GM21528 (cell line): Measurements from ENCODE around the gene RAPH1.
"Not testable (repeated sequence)": the region's sequence is repeated elsewhere in the genome, so short reads cannot be mapped to it uniquely, and the experiment has no call there.

Experiments used
- ATAC-seq: cut with Tn5 transposase; IDR thresholded peaks from one replicate; pipeline ENCODE4 v1.9.1; 2021; ENCODE audit warnings: mild to moderate bottlenecking, moderate library complexity; ENCODE audit not compliant: unreplicated experiment, low FRiP score

RAPH1 gene

GRCh38 chr2:203547356-203547755 is 12.3 kb upstream of the RAPH1 start:
- ATAC-seq = no peak

GRCh38 chr2:203544402-203544801 is 9.3 kb upstream of the RAPH1 start:
- no peak for ATAC-seq

GRCh38 chr2:203543898-203544328 is 8.8 kb upstream of the RAPH1 start:
- ATAC-seq = no peak

- ATAC-seq = not testable (repeated sequence)
Observed at GRCh38 chr2:203540598-203540997, 5.5 kb upstream of the RAPH1 start.

GRCh38 chr2:203538237-203538636 is 3.1 kb upstream of the RAPH1 start:
- not testable (repeated sequence) for ATAC-seq

- not testable (repeated sequence) for ATAC-seq
Observed at GRCh38 chr2:203536586-203536951, 1.5 kb upstream of the RAPH1 start.

GRCh38 chr2:203535784-203536585 is 884 bp upstream of the RAPH1 start:
- no peak for ATAC-seq

- ATAC-seq = peak; percentile 30
Observed at GRCh38 chr2:203534621-203535077, 452 bp downstream of the RAPH1 start.

GRCh38 chr2:203533676-203534591 is 1.2 kb downstream of the RAPH1 start:
- no peak for ATAC-seq

GRCh38 chr2:203532957-203533658 is 2.0 kb downstream of the RAPH1 start:
- ATAC-seq = no peak

- ATAC-seq = no peak
Observed at GRCh38 chr2:203527719-203528118, 7.4 kb downstream of the RAPH1 start.

- ATAC-seq = not testable (repeated sequence)
Observed at GRCh38 chr2:203513268-203513667, 21.8 kb downstream of the RAPH1 start.

GRCh38 chr2:203510941-203511305 is 24.2 kb downstream of the RAPH1 start:
- ATAC-seq = no peak

GRCh38 chr2:203510256-203510940 is 24.7 kb downstream of the RAPH1 start:
- ATAC-seq = no peak

GRCh38 chr2:203503460-203503859 is 31.6 kb downstream of the RAPH1 start:
- not testable (repeated sequence) for ATAC-seq

- no peak for ATAC-seq
Observed at GRCh38 chr2:203501873-203502272, 33.2 kb downstream of the RAPH1 start.

- no peak for ATAC-seq
Observed at GRCh38 chr2:203500951-203501350, 34.1 kb downstream of the RAPH1 start.

- no peak for ATAC-seq
Observed at GRCh38 chr2:203500297-203500696, 34.8 kb downstream of the RAPH1 start.

- no peak for ATAC-seq
Observed at GRCh38 chr2:203498161-203498560, 36.9 kb downstream of the RAPH1 start.

- no peak for ATAC-seq
Observed at GRCh38 chr2:203492965-203493364, 42.1 kb downstream of the RAPH1 start.
